Measurements from ENCODE around the gene TAF1D. TPM values are rescaled to one million over a fixed set of nuclear protein-coding genes. Genes with fewer than 3 reads are reported as not detected.

TAF1D gene
- total and polyA plus RNA-seq, 2 donors (not counting 3 experiments of a cell fraction or from before 2014, with no cell fraction given), result 60.7 to 181 TPM

DNA sequence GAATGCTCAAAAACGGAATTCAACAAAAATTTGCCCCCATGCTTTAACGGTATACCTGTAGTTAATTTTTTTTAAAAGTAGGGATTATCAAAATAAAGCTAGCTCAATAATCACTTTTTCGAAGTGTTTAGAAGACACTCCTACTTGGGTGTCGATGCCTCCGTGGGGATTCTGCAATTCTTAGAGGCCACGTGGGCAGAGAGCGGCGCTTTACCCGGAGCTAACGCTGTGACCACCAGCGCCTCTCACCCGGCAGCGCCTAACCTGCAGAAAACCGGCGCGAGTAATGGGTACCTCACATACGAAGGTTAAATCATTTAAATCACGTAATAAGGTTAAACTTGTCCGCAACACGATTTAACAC lies 583 bp downstream of the TAF1D start:
- dilution Hi-C loops (cut with MboI; ENCODE audit: extremely low pct_ligation_motif_present, low sequenced_read_pairs) (no loop called here), intact Hi-C loops (cut with micrococcal nuclease) (loop anchor here (1.0 to 10.0 kb wide), 3 partner anchors 44 to 754 kb away; partner anchors contain the start of genes ANKRD49, CEP295, MED17 and MRE11)
- Histone ChIP-seq H3K4me2 (ENCODE audit: insufficient read depth, low read length) (peak overlapping the region; percentile 83), H3K27ac (ENCODE audit: insufficient read depth, low read depth, low read length) (peak overlapping the region; percentile 54), H3K9me1 (replicated peaks; ENCODE audit: control insufficient read depth, extremely low read depth, insufficient read depth, low read length) (no peaks in the 10 kb centered on the region), H3K4me1 (ENCODE audit: control insufficient read depth, extremely low read depth, insufficient read depth, low read length) (peaks cover 33% of the 10 kb centered on the region), H3K27me3 (ENCODE audit: control insufficient read depth in 2 of 2, insufficient read depth in 2 of 2, low read length in 2 of 2) (no peaks in the 10 kb centered on the region), H3K36me3 (ENCODE audit: control insufficient read depth in 2 of 2, extremely low read depth in 1 of 2, insufficient read depth in 2 of 2, low read length in 2 of 2) (peaks cover 4 to 26% of the 10 kb centered on the region in 2 experiments), H3K4me3 (replicated peaks in 1 of 3; ENCODE audit: insufficient read depth in 1 of 3, low read depth in 1 of 3, low read length in 3 of 3) (peak overlapping the region; percentile 75 to 99 (median 93)), H3K9ac (replicated peaks; ENCODE audit: extremely low read depth, insufficient read depth, low read length) (peak overlapping the region; percentile 92), H3K79me2 (ENCODE audit: control insufficient read depth, insufficient read depth, low read length) (peaks cover 66% of the 10 kb centered on the region), H3K9me3 (replicated peaks; ENCODE audit: control insufficient read depth, insufficient read depth, low read length) (no peaks in the 10 kb centered on the region), H4K20me1 (replicated peaks; ENCODE audit: control insufficient read depth, extremely low read depth, insufficient read depth, low read length) (peaks cover 11% of the 10 kb centered on the region), H2AFZ (ENCODE audit: low read depth, low read length) (no peak overlapping the region)
- TF ChIP-seq POLR2A (IDR thresholded peaks at IDR 0.05; ENCODE audit: low read depth, low read length) (peak; percentile 3), POLR2AphosphoS5 (IDR thresholded peaks at IDR 0.05; ENCODE audit: insufficient read depth, low read depth, low read length) (no peak), GATA2 (IDR thresholded peaks at IDR 0.05; ENCODE audit: insufficient read depth, insufficient read length, low read depth, low read length) (no peak), JUN (IDR thresholded peaks at IDR 0.05; ENCODE audit: borderline replicate concordance, insufficient read depth, insufficient read length, low read depth) (no peak), EZH2 (IDR thresholded peaks at IDR 0.05; ENCODE audit: borderline replicate concordance, low read depth, low read length, severe bottlenecking) (no peak), FOS (IDR thresholded peaks at IDR 0.05; ENCODE audit: borderline replicate concordance, insufficient read depth, low read length) (no peak), MYC (IDR thresholded peaks at IDR 0.05; ENCODE audit: low read depth, low read length) (no peak)
- TF ChIP-seq, protein P1, sequence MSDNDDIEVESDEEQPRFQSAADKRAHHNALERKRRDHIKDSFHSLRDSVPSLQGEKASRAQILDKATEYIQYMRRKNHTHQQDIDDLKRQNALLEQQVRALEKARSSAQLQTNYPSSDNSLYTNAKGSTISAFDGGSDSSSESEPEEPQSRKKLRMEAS (IDR thresholded peaks at IDR 0.05; ENCODE audit: insufficient read depth, insufficient read length), result peak; percentile 78
- TF ChIP-seq, protein P2, sequence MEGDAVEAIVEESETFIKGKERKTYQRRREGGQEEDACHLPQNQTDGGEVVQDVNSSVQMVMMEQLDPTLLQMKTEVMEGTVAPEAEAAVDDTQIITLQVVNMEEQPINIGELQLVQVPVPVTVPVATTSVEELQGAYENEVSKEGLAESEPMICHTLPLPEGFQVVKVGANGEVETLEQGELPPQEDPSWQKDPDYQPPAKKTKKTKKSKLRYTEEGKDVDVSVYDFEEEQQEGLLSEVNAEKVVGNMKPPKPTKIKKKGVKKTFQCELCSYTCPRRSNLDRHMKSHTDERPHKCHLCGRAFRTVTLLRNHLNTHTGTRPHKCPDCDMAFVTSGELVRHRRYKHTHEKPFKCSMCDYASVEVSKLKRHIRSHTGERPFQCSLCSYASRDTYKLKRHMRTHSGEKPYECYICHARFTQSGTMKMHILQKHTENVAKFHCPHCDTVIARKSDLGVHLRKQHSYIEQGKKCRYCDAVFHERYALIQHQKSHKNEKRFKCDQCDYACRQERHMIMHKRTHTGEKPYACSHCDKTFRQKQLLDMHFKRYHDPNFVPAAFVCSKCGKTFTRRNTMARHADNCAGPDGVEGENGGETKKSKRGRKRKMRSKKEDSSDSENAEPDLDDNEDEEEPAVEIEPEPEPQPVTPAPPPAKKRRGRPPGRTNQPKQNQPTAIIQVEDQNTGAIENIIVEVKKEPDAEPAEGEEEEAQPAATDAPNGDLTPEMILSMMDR (IDR thresholded peaks at IDR 0.05; ENCODE audit: extremely low read depth in 1 of 2, insufficient read depth in 1 of 2, low read depth in 1 of 2, low read length in 2 of 2), result no peak
- POLR2A ChIA-PET, result interaction anchor here (1.1 to 2.8 kb wide), 6 partner anchors 9 to 77 kb away, joined by 3 to 47 read pairs (median 6); partner anchors contain the start of gene MED17
- TSS peak; percentile 46 for BruUV-seq (replicated peaks)
- peak; percentile 59 for DNase-seq (ENCODE audit: low read depth, low spot score)
- CTCF ChIA-PET, result interaction anchor here (1.4 to 2.8 kb wide), 3 partner anchors 10 to 43 kb away, joined by 4 to 16 read pairs (median 5); partner anchors contain the start of gene MED17
- no peak for FAIRE-seq
